ENCODE results near the gene MED19.
"Not testable (repeated sequence)": the region's sequence is repeated elsewhere in the genome, so short reads cannot be mapped to it uniquely, and the experiment has no call there.

The MED19 gene

GRCh38 chr11:57704932-57705331 is 7.1 kb downstream of the MED19 start:
- no peak for DNase-seq (ENCODE audit: low spot score)

- DNase-seq (ENCODE audit: low spot score), result no peak
These were observed 8.7 kb downstream of the MED19 start for GRCh38 chr11:57703341-57703740.

GRCh38 chr11:57700425-57700824 is 11.6 kb downstream of the MED19 start:
- no peak for DNase-seq (ENCODE audit: low spot score)

- DNase-seq (ENCODE audit: low spot score), result no peak
These were observed 12.2 kb downstream of the MED19 start for GRCh38 chr11:57699813-57700212.

GRCh38 chr11:57698843-57699365 is 13.1 kb downstream of the MED19 start:
- DNase-seq (ENCODE audit: low spot score), result no peak

GRCh38 chr11:57690474-57690873 is 21.5 kb downstream of the MED19 start:
- DNase-seq (ENCODE audit: low spot score), result not testable (repeated sequence)

GRCh38 chr11:57681168-57681567 is 30.8 kb downstream of the MED19 start:
- DNase-seq (ENCODE audit: low spot score), result no peak

GRCh38 chr11:57680552-57680874 is 31.5 kb downstream of the MED19 start:
- no peak for DNase-seq (ENCODE audit: low spot score)

GRCh38 chr11:57679396-57679795 is 32.6 kb downstream of the MED19 start:
- no peak for DNase-seq (ENCODE audit: low spot score)

GRCh38 chr11:57675176-57675941 is 36.7 kb downstream of the MED19 start:
- no peak for DNase-seq (ENCODE audit: low spot score)

GRCh38 chr11:57674251-57674650 is 37.8 kb downstream of the MED19 start:
- DNase-seq (ENCODE audit: low spot score), result no peak

GRCh38 chr11:57668434-57668782 is 43.6 kb downstream of the MED19 start:
- DNase-seq (ENCODE audit: low spot score), result no peak

GRCh38 chr11:57667736-57668433 is 44.1 kb downstream of the MED19 start, which contains the start of gene ZDHHC5:
Gene ZDHHC5, plus strand, starts transcription at chr11:57668114. Its CDS starts 4,977 bp downstream, at chr11:57673091.
- peak; percentile 99 for DNase-seq (ENCODE audit: low spot score)

GRCh38 chr11:57667117-57667735 is 44.8 kb downstream of the MED19 start:
- peak; percentile 99 for DNase-seq (ENCODE audit: low spot score)

GRCh38 chr11:57663975-57664374 is 48.0 kb downstream of the MED19 start:
- DNase-seq (ENCODE audit: low spot score), result no peak

GRCh38 chr11:57662893-57663292 is 49.1 kb downstream of the MED19 start:
- no peak for DNase-seq (ENCODE audit: low spot score)

GRCh38 chr11:57659669-57660068 is 52.3 kb downstream of the MED19 start:
- DNase-seq (ENCODE audit: low spot score), result no peak

GRCh38 chr11:57658023-57658361 is 54.0 kb downstream of the MED19 start:
- no peak for DNase-seq (ENCODE audit: low spot score)

- peak; percentile 99 for DNase-seq (ENCODE audit: low spot score)
These were observed 54.6 kb downstream of the MED19 start, which contains the start of gene CLP1 for GRCh38 chr11:57657194-57658022. Gene CLP1, plus strand, starts transcription at chr11:57657762. Its CDS starts 1,715 bp downstream, at chr11:57659477.

- DNase-seq (ENCODE audit: low spot score), result no peak
These were observed 55.2 kb downstream of the MED19 start for GRCh38 chr11:57656885-57657193.

All from pons (tissue), 1 donor.